ENCODE measurements around the gene POLR3E.

The POLR3E gene

DNA sequence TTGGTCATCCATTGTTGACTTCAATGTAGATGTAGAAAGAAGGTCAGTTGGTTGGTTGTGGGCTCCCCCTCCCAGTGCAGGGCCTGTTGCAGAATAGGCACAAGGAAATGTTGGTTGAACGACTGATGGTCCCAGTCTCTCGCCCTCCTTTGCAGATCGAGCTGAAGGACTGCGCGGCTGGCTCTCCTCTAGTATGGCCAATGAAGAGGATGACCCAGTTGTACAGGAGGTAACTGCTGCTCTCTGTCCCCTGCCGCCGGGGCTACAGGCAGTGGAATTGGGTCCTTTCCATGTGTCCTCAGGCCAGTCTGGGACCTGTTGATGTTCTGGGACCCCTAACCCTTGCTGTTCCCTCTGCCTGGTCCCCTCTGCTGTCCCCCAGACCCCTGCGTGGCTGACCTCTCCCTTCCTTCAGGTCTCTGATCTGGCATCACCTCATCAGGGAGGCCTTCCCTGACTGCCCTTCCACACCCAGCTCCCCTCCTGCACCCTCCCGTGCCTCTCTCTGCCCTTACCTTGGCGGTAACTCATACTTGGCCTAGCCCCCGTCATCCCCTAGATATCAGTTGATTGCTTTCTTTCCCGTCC lies 5.7 kb downstream of the POLR3E start:
- Histone ChIP-seq H3K27ac (no peak overlapping the region), H3K4me3 (ENCODE audit: low read depth, low read length) (no peak overlapping the region), H3K27me3 (ENCODE audit: insufficient read depth, low read depth, severe bottlenecking) (no peaks in the 10 kb centered on the region), H3K36me3 (peaks cover 77% of the 10 kb centered on the region), H3K9me3 (ENCODE audit: severe bottlenecking) (no peaks in the 10 kb centered on the region)
- DNase-seq = no peak
- TF ChIP-seq, protein P1, sequence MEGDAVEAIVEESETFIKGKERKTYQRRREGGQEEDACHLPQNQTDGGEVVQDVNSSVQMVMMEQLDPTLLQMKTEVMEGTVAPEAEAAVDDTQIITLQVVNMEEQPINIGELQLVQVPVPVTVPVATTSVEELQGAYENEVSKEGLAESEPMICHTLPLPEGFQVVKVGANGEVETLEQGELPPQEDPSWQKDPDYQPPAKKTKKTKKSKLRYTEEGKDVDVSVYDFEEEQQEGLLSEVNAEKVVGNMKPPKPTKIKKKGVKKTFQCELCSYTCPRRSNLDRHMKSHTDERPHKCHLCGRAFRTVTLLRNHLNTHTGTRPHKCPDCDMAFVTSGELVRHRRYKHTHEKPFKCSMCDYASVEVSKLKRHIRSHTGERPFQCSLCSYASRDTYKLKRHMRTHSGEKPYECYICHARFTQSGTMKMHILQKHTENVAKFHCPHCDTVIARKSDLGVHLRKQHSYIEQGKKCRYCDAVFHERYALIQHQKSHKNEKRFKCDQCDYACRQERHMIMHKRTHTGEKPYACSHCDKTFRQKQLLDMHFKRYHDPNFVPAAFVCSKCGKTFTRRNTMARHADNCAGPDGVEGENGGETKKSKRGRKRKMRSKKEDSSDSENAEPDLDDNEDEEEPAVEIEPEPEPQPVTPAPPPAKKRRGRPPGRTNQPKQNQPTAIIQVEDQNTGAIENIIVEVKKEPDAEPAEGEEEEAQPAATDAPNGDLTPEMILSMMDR (IDR thresholded peaks at IDR 0.05; ENCODE audit: low read depth, low read length) = no peak

DNA sequence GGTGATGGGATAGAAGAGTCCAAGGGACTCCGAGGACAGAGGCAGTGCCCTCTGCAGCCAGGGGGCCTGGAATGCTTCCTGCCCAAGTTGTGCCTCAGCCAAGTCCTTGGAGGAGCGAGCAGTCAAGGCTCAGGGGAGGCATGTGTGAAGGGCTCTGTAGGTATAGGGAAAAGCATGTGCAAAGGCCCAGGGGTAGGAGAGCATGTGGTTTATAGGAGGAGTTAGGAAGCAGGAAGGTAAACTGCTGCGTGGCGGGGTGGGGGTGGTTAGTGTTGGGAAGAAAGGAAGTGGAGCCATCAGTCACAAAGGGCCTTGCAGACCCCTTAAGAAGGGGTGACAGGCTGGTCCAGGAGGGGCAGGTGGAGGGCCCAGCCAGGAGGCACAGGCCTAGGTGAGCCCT lies 7.2 kb downstream of the POLR3E start:
- TF ChIP-seq, protein P1 (IDR thresholded peaks at IDR 0.05; ENCODE audit: low read depth, low read length) = no peak
- H3K4me3 ChIP-seq (ENCODE audit: low read depth, low read length) = no peak overlapping the region
- no peak for DNase-seq
- no peaks in the 10 kb centered on the region for H3K27me3 ChIP-seq (ENCODE audit: insufficient read depth, low read depth, severe bottlenecking)
- H3K27ac ChIP-seq = no peak overlapping the region
- H3K36me3 ChIP-seq = peaks cover 79% of the 10 kb centered on the region
- no peaks in the 10 kb centered on the region for H3K9me3 ChIP-seq (ENCODE audit: severe bottlenecking)

DNA sequence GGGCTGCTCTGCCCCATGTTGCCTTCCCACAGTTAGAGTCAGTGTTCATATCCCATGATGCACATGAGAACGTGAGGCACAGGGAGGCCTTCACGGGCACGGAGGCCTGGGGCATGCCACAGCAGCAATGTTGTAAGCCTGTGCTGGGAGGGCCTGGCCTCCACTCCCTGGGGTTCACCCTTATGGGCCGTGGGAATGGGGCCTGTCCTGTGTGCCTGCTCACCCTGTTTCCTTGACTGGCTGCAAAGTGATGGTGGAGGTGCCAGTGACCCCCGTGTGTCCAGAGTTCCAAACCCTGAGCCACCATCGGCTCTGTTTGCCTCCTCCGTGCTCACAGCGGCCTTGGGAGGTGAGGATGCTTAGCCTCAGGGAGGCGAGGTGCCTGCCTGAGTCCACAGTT lies 9.6 kb downstream of the POLR3E start:
- H3K27ac ChIP-seq = no peak overlapping the region
- H3K27me3 ChIP-seq (ENCODE audit: insufficient read depth, low read depth, severe bottlenecking) = no peaks in the 10 kb centered on the region
- no peak overlapping the region for H3K4me3 ChIP-seq (ENCODE audit: low read depth, low read length)
- TF ChIP-seq, protein P1 (IDR thresholded peaks at IDR 0.05; ENCODE audit: low read depth, low read length) = no peak
- H3K36me3 ChIP-seq = peaks cover 87% of the 10 kb centered on the region
- H3K9me3 ChIP-seq (ENCODE audit: severe bottlenecking) = no peaks in the 10 kb centered on the region
- DNase-seq = no peak

DNA sequence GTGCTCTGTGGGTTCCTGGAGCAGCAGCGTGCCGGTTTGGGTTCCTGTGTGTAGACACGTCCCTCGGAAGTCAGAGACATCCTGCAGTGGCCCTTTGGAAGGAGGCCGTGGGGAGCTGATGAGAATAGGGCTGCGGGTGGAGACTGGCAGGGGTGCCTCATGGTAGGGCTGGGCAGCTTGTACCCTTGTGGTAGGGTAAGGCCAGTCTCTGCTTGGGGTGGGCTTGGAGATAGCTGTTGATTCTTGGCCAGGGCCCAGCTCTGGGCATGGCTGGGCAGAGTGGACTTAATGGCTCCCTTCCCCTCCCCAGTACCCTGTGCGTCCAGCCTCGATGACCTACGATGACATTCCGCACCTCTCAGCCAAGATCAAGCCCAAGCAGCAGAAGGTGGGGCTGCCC lies 10.6 kb downstream of the POLR3E start:
- TF ChIP-seq, protein P1 (IDR thresholded peaks at IDR 0.05; ENCODE audit: low read depth, low read length) = no peak
- Histone ChIP-seq H3K36me3 (peaks cover 87% of the 10 kb centered on the region), H3K27ac (no peak overlapping the region)

DNA sequence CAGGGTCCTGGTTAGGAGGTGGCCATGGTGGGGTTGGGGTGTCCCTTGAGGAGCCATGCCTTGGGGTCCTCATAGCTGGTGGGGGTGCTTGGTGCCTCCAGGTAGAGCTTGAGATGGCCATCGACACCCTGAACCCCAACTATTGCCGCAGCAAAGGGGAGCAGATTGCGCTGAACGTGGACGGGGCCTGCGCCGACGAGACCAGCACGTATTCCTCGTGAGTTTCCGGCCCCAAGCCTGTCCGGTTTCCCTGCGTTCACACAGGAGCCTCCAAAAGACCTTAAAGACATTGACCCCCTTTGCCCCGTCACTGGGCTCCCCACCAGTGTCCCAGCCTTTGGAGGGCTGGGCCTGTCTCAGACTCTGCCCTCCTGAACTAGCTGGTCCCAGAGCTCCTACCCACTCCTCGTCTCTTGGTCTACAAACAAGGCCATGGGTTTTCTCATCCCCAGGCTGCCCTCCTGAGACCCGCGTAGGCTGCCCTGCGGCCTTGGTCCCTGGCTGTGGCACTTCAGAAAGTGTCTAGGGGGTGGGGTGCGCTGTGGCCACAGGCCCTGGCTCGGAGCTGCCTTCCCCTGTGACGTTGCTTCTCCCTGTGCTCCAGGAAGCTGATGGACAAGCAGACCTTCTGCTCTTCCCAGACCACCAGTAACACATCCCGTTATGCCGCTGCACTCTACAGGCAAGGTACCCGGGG lies 11.8 kb downstream of the POLR3E start:
- no peaks in the 10 kb centered on the region for H3K9me3 ChIP-seq (ENCODE audit: severe bottlenecking)
- no peaks in the 10 kb centered on the region for H3K27me3 ChIP-seq (ENCODE audit: insufficient read depth, low read depth, severe bottlenecking)
- no peak overlapping the region for H3K27ac ChIP-seq
- H3K36me3 ChIP-seq = peaks cover 83% of the 10 kb centered on the region
- no peak for DNase-seq
- TF ChIP-seq, protein P1 (IDR thresholded peaks at IDR 0.05; ENCODE audit: low read depth, low read length) = no peak
- no peak overlapping the region for H3K4me3 ChIP-seq (ENCODE audit: low read depth, low read length)

More for the DNA sequence above, 10.6 kb downstream of the POLR3E start:
- H3K27me3 ChIP-seq (ENCODE audit: insufficient read depth, low read depth, severe bottlenecking) = no peaks in the 10 kb centered on the region
- DNase-seq = no peak
- no peaks in the 10 kb centered on the region for H3K9me3 ChIP-seq (ENCODE audit: severe bottlenecking)
- no peak overlapping the region for H3K4me3 ChIP-seq (ENCODE audit: low read depth, low read length)

All from WERI-Rb-1 (cell line).